WTC11 (cell line): Measurements from ENCODE around the gene PKHD1.

Experiments
- E2F1 ChIP-seq: sonication (generic); formaldehyde crosslinking; IDR thresholded peaks from 2 replicates; pipeline ENCODE4 v1.8.0; 2022; ENCODE audit warnings: mild to moderate bottlenecking, missing genetic modification reagents
- GRHL2 ChIP-seq: fragments of 250-450 bp; sonication (Bioruptor Pico); IDR thresholded peaks from 2 replicates; pipeline ENCODE4 v1.8.0; 2022; ENCODE audit warnings: mild to moderate bottlenecking, moderate library complexity; ENCODE audit not compliant: insufficient replicate concordance, severe bottlenecking

DNA sequence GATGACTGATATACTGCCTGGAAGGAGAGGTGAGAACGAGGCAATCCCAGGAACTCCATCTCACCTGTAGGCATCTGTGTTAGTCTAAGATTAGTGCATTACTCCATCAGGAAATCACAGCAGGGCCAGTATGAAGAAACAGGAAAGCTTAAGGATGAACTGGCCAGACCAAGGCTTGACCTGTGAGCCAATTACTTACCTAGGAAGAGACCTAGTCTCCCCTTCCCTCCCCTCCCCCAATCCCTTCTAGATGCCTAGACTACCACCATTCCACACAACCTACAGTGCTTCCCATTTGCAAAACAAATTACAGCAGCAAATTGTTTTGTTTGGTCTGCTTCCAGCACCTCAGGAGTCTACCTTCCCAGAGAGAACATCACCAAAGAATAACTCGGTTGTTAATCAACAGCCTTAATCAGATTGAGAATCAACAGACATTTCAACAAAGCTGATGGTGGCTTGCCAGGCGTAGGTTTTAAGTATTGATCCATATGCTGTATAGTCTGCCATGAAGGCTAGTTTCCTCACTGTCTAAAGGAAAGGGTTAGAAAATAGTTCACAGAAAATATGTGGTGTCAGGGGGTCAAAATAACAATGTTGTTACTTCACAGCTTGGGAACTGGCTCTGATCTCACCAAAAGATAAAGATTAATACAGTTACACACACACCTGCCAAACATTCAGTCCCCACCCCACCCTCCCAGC, 10.1 kb downstream of the PKHD1 start:
- TF ChIP-seq GRHL2 (CRISPR knock-in tag) (no peak), E2F1 (CRISPR knock-in tag) (no peak)
